T follicular helper cell (primary cell): Measurements from ENCODE around the gene RNF225.
"Not testable (repeated sequence)": the region's sequence is repeated elsewhere in the genome, so short reads cannot be mapped to it uniquely, and the experiment has no call there.

Experiments
- DNase-seq: peaks from one replicate; pipeline ENCODE4 v3.0.0-alpha.2; 2020; ENCODE audit warnings: low read depth

RNF225 gene

GRCh38 chr19:58387338-58388174 is 7.9 kb upstream of the RNF225 start:
- DNase-seq, result no peak

- DNase-seq, result no peak
Observed at GRCh38 chr19:58388175-58388526, 7.3 kb upstream of the RNF225 start.

- no peak for DNase-seq
Observed at GRCh38 chr19:58392945-58393724, 2.3 kb upstream of the RNF225 start.

GRCh38 chr19:58393725-58394033 is 1.8 kb upstream of the RNF225 start:
- DNase-seq, result no peak

- no peak for DNase-seq
Observed at GRCh38 chr19:58394821-58395219, 636 bp upstream of the RNF225 start.

GRCh38 chr19:58395979-58396627 is 647 bp downstream of the RNF225 start:
- no peak for DNase-seq

GRCh38 chr19:58396691-58397532 is 1.5 kb downstream of the RNF225 start:
- no peak for DNase-seq

- no peak for DNase-seq
Observed at GRCh38 chr19:58397533-58398037, 2.1 kb downstream of the RNF225 start.

- DNase-seq, result no peak
Observed at GRCh38 chr19:58398087-58398486, 2.6 kb downstream of the RNF225 start.

- no peak for DNase-seq
Observed at GRCh38 chr19:58398545-58398944, 3.1 kb downstream of the RNF225 start.

- DNase-seq, result no peak
Observed at GRCh38 chr19:58399903-58400302, 4.4 kb downstream of the RNF225 start.

GRCh38 chr19:58400316-58400915 is 5.0 kb downstream of the RNF225 start:
- DNase-seq, result no peak

- peak; percentile 99 for DNase-seq
Observed at GRCh38 chr19:58400916-58401839, 5.7 kb downstream of the RNF225 start.

GRCh38 chr19:58401840-58402421 is 6.5 kb downstream of the RNF225 start:
- no peak for DNase-seq

- not testable (repeated sequence) for DNase-seq
Observed at GRCh38 chr19:58403920-58404478, 8.5 kb downstream of the RNF225 start.

- no peak for DNase-seq
Observed at GRCh38 chr19:58406818-58407657, 11.6 kb downstream of the RNF225 start.

- DNase-seq, result no peak
Observed at GRCh38 chr19:58407658-58408151, 12.2 kb downstream of the RNF225 start.
